GF-D8 (cell line): Measurements from ENCODE around the gene MAP2K7.
"Not testable (repeated sequence)": the region's sequence is repeated elsewhere in the genome, so short reads cannot be mapped to it uniquely, and the experiment has no call there.

Source experiments
- DNase-seq: peaks from one replicate; lab custom pipeline; 2025; lab: John Stamatoyannopoulos, UW

The MAP2K7 gene

DNA sequence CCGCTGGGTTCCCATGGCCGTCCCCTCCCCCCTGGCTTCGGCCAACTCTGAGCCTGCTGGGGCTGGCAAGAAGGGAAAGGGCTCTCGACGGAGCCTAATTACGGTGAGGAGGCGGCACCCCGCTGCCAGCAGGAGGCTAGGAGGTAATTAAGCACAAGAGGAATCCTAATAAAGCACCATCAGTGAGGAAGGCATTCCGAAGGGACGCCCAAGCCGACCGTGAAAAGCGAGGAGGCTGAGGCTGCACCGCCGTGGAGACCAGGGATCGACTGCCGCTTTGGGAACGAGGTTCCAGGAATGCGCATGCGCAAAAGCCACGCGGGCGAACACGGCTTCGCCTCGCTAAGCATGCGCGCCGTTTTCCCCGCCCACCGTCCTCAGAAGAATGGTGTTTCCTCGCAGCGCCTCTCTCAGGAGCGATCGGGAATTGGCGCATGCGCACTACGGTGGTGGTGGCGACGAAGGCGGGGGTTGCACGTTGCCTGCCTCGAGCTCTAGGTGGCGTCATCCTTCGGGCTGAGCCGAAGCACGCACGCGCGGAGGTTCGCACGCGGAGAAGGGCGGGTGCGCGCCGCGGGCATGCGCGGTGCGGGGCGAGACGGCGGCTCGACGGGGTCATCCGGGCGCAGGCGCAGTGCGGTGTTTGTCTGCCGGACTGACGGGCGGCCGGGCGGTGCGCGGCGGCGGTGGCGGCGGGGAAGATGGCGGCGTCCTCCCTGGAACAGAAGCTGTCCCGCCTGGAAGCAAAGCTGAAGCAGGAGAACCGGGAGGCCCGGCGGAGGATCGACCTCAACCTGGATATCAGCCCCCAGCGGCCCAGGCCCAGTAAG lies at the start of gene MAP2K7:
Gene MAP2K7 (plus strand): TSS at position 634 of the 830 bp plus-strand sequence. CDS start 68 bp downstream, at position 702.
- peak; percentile 94 for DNase-seq

DNA sequence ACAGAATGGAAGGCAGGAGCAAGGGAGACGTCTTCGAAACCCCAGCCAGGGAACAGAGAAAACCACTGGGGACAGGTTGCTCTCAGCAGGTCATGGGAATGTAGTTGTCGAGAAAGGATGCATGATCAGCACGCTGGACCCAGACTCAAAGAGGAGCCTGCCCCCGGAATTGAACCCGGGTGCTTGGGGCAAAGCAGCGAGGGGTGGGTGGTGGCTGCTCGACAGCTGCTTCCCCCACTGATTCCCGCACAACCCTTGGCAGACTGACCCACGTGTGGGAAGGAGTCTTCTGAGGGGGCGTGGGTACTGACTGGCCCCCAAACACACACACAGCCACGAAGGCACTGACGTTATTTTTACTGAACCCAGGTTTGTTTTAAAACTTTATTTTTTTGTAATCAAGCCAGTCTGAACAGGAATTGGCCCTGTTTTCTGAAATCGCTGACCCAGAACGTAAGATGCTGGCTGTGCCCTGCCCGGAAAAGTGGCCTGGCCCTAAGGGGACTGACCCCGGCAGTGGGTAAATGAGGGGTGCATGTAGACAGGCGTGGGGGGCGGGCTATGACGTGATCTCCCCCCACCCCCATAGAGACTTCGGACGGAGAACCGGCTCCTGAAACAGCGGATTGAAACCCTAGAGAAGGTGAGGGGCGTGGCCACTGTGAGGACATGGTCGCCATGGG lies 48.1 kb upstream of the MAP2K7 start:
- no peak for DNase-seq

DNA sequence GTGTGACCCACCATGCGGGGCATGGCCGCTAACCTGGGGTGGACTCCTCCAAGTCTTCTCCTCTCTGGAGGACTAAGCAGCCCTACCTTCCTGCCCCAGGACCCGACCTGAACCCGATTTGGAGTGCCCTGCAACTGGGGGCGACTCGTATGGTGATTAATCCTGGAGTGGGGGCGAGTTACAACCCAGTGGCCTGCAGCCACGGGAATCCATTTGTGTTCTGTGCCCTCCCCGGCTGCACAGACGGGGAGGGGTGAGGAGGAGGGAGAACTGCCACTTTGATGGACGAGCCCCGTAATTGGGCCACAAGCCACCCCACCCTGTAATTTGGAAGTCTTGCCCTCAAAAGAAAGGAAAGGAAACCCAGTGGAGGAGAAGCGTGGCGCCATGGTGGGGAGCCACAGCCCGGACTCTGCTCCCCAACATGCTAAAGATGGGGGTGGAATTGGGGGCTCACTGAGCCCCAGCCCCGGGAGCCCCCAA lies 47.5 kb upstream of the MAP2K7 start:
- no peak for DNase-seq

DNA sequence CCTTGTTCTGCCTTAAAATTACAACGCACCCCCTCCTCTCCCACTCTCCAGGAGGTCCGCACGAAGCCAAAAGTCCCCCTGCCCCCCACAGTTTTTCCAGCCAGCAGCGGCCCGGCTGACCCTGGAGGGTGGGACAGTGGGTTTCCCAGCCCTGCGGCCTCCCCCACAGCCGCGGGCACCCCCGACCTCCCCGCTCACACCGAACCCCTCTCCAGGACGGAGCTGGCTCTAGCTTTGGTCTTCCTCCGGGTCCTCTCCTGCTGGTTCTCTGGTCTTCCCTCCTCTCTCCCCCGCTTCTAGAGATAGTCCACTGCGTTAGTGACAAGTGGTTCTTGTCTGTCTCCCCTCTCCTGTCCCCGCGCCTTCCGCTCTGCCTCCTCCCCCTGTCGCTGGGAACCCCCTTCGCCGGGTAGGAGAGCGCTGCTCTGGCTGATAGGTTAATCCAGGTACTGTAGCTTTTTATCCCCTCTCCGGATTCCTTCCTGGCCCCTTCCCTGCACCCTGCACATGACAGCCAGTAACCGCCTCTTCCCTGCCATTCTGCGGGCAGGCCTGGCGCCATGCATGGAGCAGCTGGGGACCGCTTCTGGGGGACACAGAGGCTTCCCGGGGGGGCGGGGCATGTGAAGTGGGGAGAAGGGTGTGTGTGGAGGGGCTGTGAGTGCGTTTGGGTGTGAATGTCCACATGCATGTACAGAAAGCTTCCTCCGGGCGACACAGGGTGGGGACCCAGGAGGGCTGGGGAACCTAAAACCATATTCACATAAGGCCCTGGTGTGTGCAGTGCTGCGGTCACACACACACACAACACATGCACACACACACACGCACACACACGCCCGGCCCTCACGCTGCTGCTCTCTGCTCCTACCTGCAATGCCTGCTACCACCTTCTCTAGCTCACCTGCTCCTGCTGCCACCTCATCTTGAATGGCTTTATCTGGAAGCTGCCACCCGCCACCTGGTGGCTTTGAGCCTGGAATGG lies 46.7 kb upstream of the MAP2K7 start:
- DNase-seq, result no peak

DNA sequence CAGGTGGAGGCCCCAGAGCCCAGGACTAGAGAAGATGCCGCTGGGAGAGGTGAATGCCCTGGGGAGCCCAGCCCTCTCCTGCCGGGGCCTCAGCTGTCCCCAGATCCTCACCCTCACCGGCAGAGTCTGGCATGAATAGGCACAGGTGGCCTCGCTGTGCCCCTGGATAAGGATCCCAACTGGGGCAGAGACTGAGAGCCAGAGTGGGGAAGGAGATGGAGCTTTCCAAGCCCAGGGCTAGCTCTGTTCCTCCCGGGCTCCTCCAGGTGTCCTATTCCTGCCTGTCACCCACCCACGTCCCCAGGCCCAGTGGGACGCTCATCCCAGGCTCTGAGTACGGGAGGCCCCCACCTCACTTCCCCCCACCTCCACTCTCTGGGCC lies 46.0 kb upstream of the MAP2K7 start:
- DNase-seq, result no peak

DNA sequence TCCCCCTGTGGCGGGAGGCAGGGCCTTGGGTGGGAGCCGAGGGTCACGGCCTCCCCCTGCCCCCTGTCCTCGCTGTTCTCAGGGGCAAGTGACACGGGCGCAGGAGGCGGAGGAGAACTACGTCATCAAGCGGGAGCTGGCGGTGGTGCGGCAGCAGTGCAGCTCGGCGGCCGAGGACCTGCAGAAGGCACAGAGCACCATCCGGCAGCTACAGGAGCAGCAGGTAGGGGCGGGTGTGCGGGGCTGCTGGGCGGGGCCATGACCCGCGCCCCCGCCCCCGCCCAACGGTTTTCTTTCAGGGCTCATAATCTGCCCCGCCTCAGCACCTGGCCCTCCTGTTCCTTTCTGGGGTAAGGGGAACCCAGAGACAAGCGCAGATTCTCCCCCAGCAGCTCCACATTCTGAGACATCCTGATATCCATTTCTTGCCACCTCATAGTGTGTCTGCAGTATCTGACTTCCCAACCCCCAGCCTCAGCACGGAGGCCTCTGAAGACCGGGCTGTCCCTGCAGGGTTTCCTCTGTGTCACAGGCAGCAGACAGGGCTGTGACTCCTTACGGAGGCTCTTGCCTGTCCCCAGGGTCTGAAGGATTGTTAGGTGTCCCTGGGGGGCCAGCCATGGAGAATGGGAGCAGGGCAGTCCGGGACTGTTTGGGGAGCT lies 45.4 kb upstream of the MAP2K7 start:
- no peak for DNase-seq

DNA sequence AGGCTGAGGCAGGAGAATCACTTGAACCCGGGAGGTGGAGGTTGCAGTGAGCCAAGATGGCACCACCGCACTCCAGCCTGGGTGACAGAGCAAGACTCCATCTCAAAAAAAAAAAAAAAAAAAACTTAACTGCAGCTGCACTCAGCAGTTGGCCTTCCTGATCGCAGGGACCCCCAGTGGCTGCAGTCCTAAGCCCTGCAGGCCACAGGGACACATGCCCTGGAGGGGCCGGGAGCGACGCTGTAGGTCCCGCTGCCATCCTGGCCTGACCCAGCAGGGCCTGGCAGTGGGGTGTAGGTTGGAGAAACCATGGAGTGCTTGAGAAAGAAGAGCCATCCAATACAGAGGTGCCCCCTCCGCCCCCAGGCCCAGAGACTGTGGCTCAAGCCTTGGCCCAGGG lies 44.6 kb upstream of the MAP2K7 start:
- DNase-seq, result not testable (repeated sequence)

DNA sequence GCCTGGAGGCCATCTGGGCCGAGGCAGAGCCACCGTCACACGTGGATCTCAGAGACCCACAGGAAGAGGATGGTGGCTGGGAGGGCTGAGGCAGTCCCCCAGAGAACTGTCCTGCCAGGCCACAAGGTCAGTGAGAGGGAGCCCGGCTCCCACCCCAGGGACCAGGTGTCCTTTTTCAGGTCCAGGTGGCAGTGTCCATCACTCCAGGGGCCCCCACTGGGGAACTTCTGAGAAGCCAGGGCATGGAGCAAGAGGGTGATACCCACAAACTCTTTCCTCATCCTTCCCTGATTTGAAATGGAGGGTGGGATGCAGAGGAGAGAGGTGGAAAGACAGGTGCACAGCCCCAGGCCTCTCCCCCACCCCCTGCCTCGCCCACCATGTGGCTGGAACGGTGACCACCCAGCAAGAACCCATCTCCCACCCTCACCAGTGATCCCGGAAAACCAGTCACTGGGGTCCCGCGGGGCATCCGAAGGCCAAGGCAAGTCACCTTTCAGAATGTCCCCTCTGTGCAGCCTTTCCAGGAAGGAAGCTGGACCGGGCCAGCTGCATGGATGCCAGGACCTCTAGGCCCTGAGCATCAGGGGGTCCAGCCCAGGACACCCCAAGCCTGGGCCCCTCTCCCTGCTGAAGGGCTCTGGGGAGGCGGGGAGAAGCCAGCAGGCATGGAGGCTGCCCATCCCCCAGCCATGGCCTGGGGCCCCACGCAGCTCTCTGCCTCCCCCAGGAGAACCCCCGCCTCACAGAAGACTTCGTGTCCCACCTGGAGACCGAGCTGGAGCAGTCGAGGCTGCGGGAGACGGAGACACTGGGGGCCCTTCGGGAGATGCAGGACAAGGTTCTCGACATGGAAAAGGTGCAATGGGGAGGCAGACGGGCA lies 43.6 kb upstream of the MAP2K7 start:
- DNase-seq, result no peak

DNA sequence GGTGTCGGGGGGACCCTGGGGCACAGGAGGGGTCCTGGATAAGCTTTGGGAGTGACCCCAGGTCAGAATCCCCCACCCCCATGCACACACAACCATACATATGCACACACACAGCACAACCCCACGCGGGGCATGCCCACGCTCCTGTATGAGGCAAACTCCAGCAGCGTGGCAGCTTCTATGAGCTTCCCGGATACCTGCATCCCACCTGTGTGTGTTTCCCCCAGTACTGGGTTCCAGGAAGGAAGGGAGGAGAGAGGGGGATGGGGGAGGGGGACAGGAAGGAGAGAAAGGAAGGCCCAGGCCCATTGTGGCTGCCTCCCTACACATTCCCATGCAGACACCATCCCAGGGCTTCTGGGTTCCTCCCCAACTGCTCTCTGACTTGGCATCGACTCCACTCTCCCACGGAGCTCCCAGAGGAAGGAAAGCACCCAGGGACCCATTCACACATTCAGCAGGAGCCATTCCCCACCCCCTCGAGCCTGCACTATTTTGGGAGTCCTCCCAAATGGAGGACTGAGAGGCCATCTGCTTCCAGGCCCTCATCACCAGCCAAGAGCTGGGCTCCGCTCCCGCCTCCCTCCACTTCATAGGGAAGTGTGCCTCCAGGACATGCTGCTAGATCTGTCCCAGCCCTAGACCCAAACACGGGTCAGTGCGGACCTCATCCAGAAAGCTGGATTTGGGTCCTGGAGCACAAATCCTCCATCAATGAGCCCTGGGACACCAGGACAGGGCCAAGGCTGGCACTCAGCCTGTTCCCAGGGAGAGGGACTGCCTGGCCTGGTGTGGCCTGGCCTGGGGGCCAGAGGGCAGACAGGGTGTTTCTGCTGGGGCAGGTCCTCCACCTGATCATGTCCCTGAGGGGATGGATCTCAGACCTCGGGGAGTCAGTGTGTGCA lies 42.7 kb upstream of the MAP2K7 start:
- no peak for DNase-seq

DNA sequence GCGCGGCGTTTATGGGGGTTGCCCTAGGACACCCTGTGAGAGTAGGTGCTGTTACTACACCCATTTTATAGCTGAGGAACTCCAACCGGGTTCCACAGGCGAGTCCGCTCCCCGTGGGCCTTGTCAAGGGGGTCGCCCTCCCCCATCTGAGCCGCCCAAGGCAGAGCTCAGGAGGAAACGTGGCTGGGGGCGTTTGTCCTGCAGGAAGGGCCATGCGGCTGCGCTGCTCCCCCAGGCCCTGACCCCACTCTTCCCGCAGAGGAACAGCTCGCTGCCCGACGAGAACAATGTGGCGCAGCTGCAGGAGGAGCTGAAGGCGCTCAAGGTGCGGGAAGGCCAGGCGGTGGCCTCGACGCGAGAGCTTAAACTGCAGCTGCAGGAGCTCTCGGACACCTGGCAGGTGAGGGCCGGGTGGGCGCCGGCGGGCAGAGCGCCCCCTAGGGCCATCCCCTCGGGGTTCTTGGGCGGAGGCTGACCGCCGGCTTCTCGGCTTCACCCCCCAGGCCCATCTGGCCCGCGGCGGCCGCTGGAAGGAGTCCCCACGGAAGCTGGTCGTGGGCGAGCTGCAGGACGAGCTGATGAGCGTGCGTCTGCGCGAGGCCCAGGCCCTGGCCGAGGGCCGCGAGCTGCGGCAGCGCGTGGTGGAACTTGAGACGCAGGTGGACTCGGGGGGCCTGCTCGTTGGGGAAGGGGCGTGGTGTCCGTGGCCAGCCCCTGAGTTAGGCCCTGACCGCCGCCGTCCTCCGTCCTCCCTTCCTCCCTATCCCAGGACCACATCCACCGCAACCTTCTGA lies 41.9 kb upstream of the MAP2K7 start:
- DNase-seq, result no peak

DNA sequence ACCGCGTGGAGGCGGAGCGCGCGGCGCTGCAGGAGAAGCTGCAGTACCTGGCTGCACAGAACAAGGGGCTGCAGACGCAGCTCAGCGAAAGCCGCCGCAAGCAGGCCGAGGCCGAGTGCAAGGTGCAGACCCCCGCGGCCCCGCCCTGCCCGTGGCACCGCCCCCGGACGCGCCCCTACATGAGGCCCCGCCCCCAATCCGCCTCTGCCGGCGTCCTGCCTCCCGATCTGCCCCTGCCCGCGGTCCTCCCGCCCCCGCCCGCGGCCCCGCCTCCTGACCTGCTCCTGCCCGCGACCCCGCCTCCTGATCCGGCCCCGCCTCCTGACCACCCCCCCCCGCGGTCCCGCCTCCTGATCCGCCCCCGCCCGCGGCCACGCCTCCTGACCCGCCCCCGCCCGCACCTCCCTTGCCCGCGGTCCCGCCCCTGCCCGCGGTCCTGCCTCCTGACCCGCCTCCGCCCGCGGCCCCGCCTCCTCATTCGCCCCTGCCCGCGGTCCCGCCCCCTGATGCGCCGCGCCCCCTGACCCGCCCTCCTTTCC lies 41.2 kb upstream of the MAP2K7 start:
- DNase-seq, result no peak

DNA sequence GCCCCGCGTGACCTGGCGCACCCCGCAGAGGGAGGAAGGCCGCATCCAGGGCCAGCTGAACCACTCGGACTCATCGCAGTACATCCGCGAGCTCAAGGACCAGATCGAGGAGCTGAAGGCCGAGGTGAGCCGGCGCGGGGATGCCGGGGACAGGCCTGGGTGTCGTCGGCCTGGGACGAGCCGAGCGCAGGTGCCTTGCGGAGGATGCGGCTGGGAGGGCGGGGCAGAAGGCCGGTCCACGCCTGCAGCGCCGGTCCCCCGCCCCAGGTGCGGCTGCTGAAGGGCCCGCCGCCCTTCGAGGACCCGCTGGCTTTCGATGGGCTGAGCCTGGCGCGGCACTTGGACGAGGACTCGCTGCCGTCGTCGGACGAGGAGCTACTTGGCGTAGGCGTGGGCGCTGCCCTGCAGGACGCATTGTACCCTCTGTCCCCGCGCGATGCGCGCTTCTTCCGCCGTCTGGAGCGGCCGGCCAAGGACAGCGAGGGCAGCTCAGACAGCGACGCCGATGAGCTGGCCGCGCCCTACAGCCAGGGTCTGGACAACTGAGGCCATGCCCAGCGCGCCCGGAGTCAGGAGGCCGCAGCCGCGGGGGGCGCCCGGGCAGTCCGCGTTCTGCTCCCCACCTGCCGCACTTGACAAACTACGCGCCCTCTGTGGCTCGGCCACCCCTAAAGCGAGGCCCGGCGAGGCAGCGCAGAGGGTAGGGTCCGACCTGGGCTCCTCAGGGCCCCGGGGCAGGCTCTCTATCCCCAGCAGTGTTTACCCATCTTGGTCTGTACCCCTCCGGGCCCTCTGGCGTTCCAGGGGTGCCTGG lies 40.3 kb upstream of the MAP2K7 start:
- DNase-seq, result no peak

DNA sequence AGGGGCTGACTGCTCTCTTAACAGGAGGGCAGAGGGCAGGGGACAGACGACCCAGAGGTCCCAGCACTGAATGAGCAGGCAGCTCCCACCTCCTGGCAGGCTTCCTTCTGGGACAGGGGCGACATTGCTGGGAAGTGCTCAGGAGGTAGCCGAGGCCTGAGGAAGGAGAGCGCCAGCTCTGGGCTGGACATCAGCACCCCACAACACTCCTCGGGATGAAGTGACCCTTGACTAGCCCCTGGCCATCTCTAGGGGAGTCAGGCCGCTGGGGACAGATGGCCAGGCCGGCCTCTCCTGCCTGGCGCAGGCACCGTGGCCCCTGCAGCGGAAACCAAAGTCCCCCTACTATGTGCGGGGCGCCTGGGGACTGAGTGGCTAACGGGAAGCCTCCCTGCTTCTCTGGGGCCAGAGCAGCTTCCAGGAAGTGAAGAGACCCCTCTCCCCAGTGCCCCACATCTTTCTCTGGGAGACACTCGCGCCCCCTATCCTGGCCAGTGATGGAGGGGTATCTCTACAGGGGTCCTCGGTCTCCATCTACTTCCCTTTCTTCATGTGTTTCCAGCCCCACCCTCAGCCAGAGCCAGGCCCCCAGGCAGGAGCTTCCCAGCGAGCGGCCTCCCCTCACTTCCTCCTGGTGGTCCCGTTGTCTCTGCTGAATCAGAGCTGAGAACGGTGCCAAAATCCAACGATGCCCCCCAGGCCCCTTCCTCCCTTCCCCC lies 39.5 kb upstream of the MAP2K7 start:
- DNase-seq, result no peak

DNA sequence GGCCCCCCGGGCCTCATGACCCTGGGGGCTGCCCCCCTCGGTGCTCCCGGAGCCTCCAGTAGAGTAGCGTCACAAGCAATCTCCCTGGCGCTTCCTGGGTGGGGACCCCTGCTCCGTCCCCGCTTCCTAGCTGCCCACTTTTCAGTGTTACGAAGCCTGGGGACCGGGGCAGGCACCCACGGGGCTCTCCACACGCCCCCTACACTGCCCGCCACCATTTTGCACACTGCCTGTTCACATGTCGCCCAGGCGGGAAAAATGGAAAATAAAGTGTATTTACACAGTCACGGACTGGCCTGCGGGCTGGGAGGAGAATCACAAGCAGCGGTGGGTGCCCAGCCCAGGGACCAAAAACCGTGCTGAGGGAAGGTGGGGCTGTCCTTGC lies 39.0 kb upstream of the MAP2K7 start:
- no peak for DNase-seq

DNA sequence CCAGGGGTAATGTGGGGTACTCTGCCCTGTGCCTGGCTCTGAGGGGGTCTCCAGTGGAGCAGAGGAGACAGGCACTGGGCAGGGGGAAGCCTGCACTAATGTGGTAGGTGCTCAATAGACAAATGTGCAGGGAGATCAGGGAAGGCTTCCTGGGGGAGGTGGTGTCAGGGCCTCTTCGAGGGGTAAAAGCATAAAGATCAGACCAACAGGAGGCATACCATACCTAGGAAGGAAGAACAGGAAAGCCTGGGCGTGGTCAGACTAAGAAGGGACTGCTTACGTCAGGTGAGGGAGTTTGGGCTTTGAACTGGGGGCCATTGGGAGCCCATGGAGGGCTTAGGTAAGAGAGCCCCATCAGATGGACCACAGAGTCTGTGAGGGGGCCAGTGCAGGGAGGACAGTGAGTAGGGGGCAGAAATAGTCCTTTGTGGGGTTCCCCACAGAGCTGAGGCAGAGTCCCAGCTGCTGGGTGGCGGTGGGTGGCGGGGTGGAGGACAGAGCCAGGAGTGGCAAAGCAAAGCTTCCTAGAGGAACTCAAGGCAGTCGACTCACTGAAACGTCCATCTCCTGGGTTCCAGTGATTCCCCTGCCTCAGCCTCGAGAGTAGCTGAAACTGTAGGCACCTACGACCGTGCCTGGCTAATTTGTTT lies 38.3 kb upstream of the MAP2K7 start:
- DNase-seq, result no peak

DNA sequence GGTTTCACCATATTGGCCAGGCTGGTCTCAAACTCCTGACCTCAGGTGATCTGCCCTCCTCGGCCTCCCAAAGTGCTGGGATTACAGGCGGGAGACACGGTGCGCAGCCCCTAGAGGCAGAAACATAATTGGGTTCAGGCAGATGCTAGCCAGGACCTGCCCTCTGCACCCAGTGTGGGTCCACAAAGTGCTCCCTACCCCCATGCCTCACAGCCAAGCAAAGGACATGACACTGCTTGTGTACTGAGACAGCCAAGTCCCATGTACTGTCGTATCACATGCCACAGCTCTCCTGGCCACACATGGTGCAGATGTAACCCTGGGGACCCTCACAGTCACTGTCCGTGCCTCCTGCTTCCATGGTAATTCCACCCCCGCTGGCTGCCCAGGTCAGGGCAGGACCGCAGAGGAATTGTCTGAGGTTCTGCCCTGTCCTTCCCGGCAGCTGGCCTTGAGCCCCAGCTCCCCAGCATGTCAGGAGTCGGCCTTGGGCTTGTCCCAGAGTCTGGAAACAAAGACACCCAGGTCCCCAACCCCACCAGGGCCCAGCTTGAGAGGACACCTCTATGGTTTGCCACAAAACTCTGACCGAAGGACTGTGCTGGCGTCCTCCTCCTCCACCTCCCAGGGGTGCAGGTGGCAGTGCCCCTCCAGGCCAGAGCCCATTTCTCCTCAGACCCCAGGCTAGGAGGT lies 37.1 kb upstream of the MAP2K7 start:
- DNase-seq, result no peak
